Superior temporal gyrus (tissue), 1 donor: ENCODE results near the gene DNAJC10.

Experiments
- DNase-seq: peaks from one replicate; pipeline ENCODE4 v3.0.0-alpha.2; 2016; ENCODE audit errors: extremely low spot score

DNAJC10 gene

GRCh38 chr2:182833084-182833854 is 117.2 kb downstream of the DNAJC10 start:
- DNase-seq: no peak

DNA sequence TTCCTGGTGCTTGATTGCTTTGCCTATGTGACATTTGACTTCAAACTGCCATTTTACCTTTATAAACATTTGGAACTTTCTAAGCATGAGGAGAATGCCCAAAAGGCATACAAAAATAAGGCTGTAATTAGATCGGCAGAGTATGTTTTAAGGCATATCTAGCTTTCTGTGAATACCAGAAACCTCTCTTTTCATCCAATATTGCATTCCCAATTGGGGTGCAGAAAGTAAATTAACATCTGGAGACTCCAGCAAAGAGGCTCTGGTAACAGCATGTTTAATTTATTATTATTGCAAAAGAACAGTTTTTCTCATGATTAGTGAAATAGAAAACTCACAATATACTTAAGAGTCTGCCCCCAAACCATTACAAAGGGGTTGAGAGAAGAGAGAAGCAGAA is 118.2 kb downstream of the DNAJC10 start:
- DNase-seq: no peak

DNA sequence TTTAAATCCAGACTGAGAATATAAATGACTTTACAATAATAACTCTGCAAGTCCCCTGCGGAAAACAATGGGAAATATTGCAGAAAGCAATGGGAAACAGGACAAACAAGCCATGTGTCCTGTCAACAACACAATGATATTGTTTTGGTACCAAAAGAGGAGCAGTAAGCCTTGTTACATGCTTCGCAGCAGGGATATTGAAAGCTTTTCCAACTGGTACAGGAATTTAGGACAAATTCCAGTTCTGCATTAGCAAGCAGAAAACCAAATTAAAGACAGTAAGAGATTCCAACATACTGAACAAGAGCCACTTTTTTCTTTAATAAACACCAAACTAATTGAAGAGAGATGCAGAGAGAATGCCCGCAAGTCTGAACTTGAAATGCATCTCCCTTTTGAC is 120.4 kb downstream of the DNAJC10 start:
- no peak for DNase-seq
